M059J (cell line): ENCODE data around the gene MANSC1. TPM values are rescaled to one million over a fixed set of nuclear protein-coding genes. Genes with fewer than 3 reads are reported as not detected.
"Not testable (repeated sequence)": the region's sequence is repeated elsewhere in the genome, so short reads cannot be mapped to it uniquely, and the experiment has no call there.

Experiments used
- DNase-seq: peaks from one replicate; pipeline ENCODE4 v3.0.0-alpha.2; 2012; ENCODE audit warnings: low read depth
- total RNA-seq: library from RNA; depleted of rRNA; stranded (reverse); fragments of >200 nt; shearing (Covaris generic); gene quantifications from 2 replicates; pipeline ENCODE4 v1.2.3, GENCODE V29; 2014

Gene MANSC1
- total RNA-seq, 1 experiment from 2014 or later = 10.3 TPM

GRCh38 chr12:12365931-12366431, 15.9 kb upstream of the MANSC1 start:
- DNase-seq = no peak

- DNase-seq = no peak
Observed at GRCh38 chr12:12365446-12365802, 15.4 kb upstream of the MANSC1 start.

- DNase-seq = no peak
Observed at GRCh38 chr12:12364787-12365445, 14.9 kb upstream of the MANSC1 start.

- no peak for DNase-seq
Observed at GRCh38 chr12:12358528-12358927, 8.5 kb upstream of the MANSC1 start.

GRCh38 chr12:12357719-12358461, 7.8 kb upstream of the MANSC1 start:
- DNase-seq = no peak

- DNase-seq = peak; percentile 95
Observed at GRCh38 chr12:12356896-12357718, 7.1 kb upstream of the MANSC1 start, which contains the start of gene BORCS5. BORCS5 (plus strand) TSS chr12:12357078; CDS start chr12:12357452, 374 bp downstream.

- no peak for DNase-seq
Observed at GRCh38 chr12:12356467-12356895, 6.4 kb upstream of the MANSC1 start.

GRCh38 chr12:12353807-12354206, 3.8 kb upstream of the MANSC1 start:
- DNase-seq = no peak

GRCh38 chr12:12353276-12353675, 3.2 kb upstream of the MANSC1 start:
- no peak for DNase-seq

GRCh38 chr12:12351468-12352185, 1.6 kb upstream of the MANSC1 start:
- DNase-seq = not testable (repeated sequence)

GRCh38 chr12:12350868-12351463, 924 bp upstream of the MANSC1 start:
- DNase-seq = no peak

- DNase-seq = peak; percentile 82
Observed at GRCh38 chr12:12338527-12339168, 11.4 kb downstream of the MANSC1 start.

GRCh38 chr12:12336511-12336910, 13.5 kb downstream of the MANSC1 start:
- DNase-seq = no peak

- DNase-seq = peak; percentile 80
Observed at GRCh38 chr12:12336049-12336411, 14.0 kb downstream of the MANSC1 start.

GRCh38 chr12:12334367-12335040, 15.5 kb downstream of the MANSC1 start:
- DNase-seq = peak; percentile 60

- peak; percentile 76 for DNase-seq
Observed at GRCh38 chr12:12333407-12334366, 16.4 kb downstream of the MANSC1 start.

- DNase-seq = no peak
Observed at GRCh38 chr12:12331896-12332295, 18.1 kb downstream of the MANSC1 start.

GRCh38 chr12:12331244-12331771, 18.7 kb downstream of the MANSC1 start:
- DNase-seq = no peak

GRCh38 chr12:12327802-12328201, 22.2 kb downstream of the MANSC1 start:
- DNase-seq = peak; percentile 69
